DND-41 (cell line): ENCODE data around the gene NXPE4.

Experiments used
- ATAC-seq: fragments of 200-7000 bp; cut with Tn5 transposase; 3 replicates; pipeline ENCODE4 v1.9.1; 2021; ENCODE audit warnings: low read depth; ENCODE audit not compliant: insufficient read depth
- DNase-seq: peaks from one replicate; pipeline ENCODE4 v3.0.0-alpha.2; 2020
- H2AFZ ChIP-seq: 2 replicates; pipeline ENCODE4 v1.6.0; 2012; ENCODE audit warnings: low read depth, low read length
- H3K27ac ChIP-seq: 2 replicates; pipeline ENCODE4 v1.5.1; 2012; ENCODE audit warnings: low read length, inconsistent platforms
- H3K27me3 ChIP-seq: fragments of 200-600 bp; sonication (generic); 2 replicates; pipeline ENCODE4 v1.6.0; 2012; ENCODE audit warnings: low read length, mild to moderate bottlenecking, inconsistent platforms; ENCODE audit not compliant: insufficient read depth, poor library complexity
- H3K36me3 ChIP-seq: 2 replicates; pipeline ENCODE4 v1.5.1; 2012; ENCODE audit warnings: low read length, inconsistent platforms; ENCODE audit not compliant: insufficient read depth
- H3K4me1 ChIP-seq: 2 replicates; pipeline ENCODE4 v1.5.1; 2012; ENCODE audit warnings: mild to moderate bottlenecking, low read length; ENCODE audit not compliant: insufficient read depth
- H3K4me2 ChIP-seq: 2 replicates; pipeline ENCODE4 v1.6.0; 2012; ENCODE audit warnings: mild to moderate bottlenecking, moderate library complexity, low read length, inconsistent platforms; ENCODE audit not compliant: insufficient read depth
- H3K4me3 ChIP-seq, 2 experiments: fragments of 200-600 bp in 1 of 2; shearing (Covaris generic) in 1 of 2; 2 replicates each; pipeline ENCODE4 v1.5.1; 2012 to 2016; ENCODE audit warnings: inconsistent platforms in 2 of 2, low read length in 2 of 2, mild to moderate bottlenecking in 2 of 2, low read depth in 1 of 2, moderate library complexity in 1 of 2
- H3K79me2 ChIP-seq: 2 replicates; pipeline ENCODE4 v1.6.0; 2012; ENCODE audit warnings: low read length, inconsistent platforms; ENCODE audit not compliant: insufficient read depth
- H3K9ac ChIP-seq: 2 replicates; pipeline ENCODE4 v1.6.0; 2012; ENCODE audit warnings: low read depth, mild to moderate bottlenecking, inconsistent platforms, low read length, moderate library complexity
- H3K9me3 ChIP-seq: 2 replicates; pipeline ENCODE4 v1.5.1; 2012; ENCODE audit warnings: low read length, moderate library complexity, mild to moderate bottlenecking, inconsistent platforms; ENCODE audit not compliant: insufficient read depth, severe bottlenecking
- H4K20me1 ChIP-seq: 2 replicates; pipeline ENCODE4 v1.6.0; 2012; ENCODE audit warnings: low read length; ENCODE audit not compliant: insufficient read depth
- CTCF ChIP-seq: IDR thresholded peaks from 2 replicates; pipeline ENCODE4 v1.5.1; 2012; ENCODE audit warnings: borderline replicate concordance, low read length, moderate library complexity, mild to moderate bottlenecking; ENCODE audit not compliant: poor library complexity, severe bottlenecking; ENCODE audit errors: extremely low read depth
- EZH2 ChIP-seq: IDR thresholded peaks from 3 replicates; pipeline ENCODE4 v1.6.1; 2012; ENCODE audit warnings: borderline replicate concordance, low read depth, mild to moderate bottlenecking, moderate library complexity, low read length, inconsistent platforms; ENCODE audit not compliant: severe bottlenecking

NXPE4 gene

GRCh38 chr11:114586797-114587196 lies 8.8 kb downstream of the NXPE4 start:
- TF ChIP-seq EZH2 (no peak), CTCF (no peak)
- no peak for ATAC-seq
- H3K4me3 ChIP-seq, result no peak overlapping the region

GRCh38 chr11:114571712-114572111 lies 23.9 kb downstream of the NXPE4 start:
- no peak overlapping the region for H3K9ac ChIP-seq
- no peaks in the 10 kb centered on the region for H3K27me3 ChIP-seq
- ATAC-seq, result no peak
- H3K4me1 ChIP-seq, result no peaks in the 10 kb centered on the region
- no peaks in the 10 kb centered on the region for H3K36me3 ChIP-seq
- H3K4me3 ChIP-seq, result no peak overlapping the region
- H2AFZ ChIP-seq, result no peak overlapping the region
- H3K4me2 ChIP-seq, result no peak overlapping the region
- no peak for TF ChIP-seq EZH2
- no peak for TF ChIP-seq CTCF
- H4K20me1 ChIP-seq, result no peaks in the 10 kb centered on the region
- no peak for DNase-seq
- no peaks in the 10 kb centered on the region for H3K79me2 ChIP-seq
- no peak overlapping the region for H3K27ac ChIP-seq
- no peaks in the 10 kb centered on the region for H3K9me3 ChIP-seq

More at GRCh38 chr11:114586797-114587196, 8.8 kb downstream of the NXPE4 start:
- Histone ChIP-seq H4K20me1 (no peaks in the 10 kb centered on the region), H3K79me2 (no peaks in the 10 kb centered on the region), H3K9me3 (peaks cover 23% of the 10 kb centered on the region), H3K27ac (no peak overlapping the region), H3K36me3 (no peaks in the 10 kb centered on the region), H3K4me1 (no peaks in the 10 kb centered on the region), H2AFZ (no peak overlapping the region), H3K9ac (no peak overlapping the region), H3K27me3 (no peaks in the 10 kb centered on the region), H3K4me2 (no peak overlapping the region)
- DNase-seq, result no peak

- H4K20me1 ChIP-seq, result no peaks in the 10 kb centered on the region
- no peaks in the 10 kb centered on the region for H3K9me3 ChIP-seq
- DNase-seq, result no peak
- H3K4me3 ChIP-seq, result no peak overlapping the region
- no peak overlapping the region for H3K27ac ChIP-seq
- H3K9ac ChIP-seq, result no peak overlapping the region
- TF ChIP-seq EZH2 (no peak), CTCF (no peak)
- H3K36me3 ChIP-seq, result no peaks in the 10 kb centered on the region
- no peak overlapping the region for H3K4me2 ChIP-seq
- H3K79me2 ChIP-seq, result no peaks in the 10 kb centered on the region
- no peaks in the 10 kb centered on the region for H3K4me1 ChIP-seq
- no peaks in the 10 kb centered on the region for H3K27me3 ChIP-seq
- ATAC-seq, result no peak
- H2AFZ ChIP-seq, result no peak overlapping the region
These were observed 25.8 kb downstream of the NXPE4 start for GRCh38 chr11:114569801-114570200.

GRCh38 chr11:114566276-114566675 lies 29.3 kb downstream of the NXPE4 start:
- Histone ChIP-seq H3K27ac (no peak overlapping the region), H3K36me3 (no peaks in the 10 kb centered on the region), H3K9me3 (no peaks in the 10 kb centered on the region), H3K4me2 (no peak overlapping the region), H3K9ac (no peak overlapping the region), H3K27me3 (no peaks in the 10 kb centered on the region), H3K4me3 (no peak overlapping the region), H4K20me1 (no peaks in the 10 kb centered on the region), H3K4me1 (no peaks in the 10 kb centered on the region), H3K79me2 (no peaks in the 10 kb centered on the region), H2AFZ (no peak overlapping the region)
- ATAC-seq, result no peak
- DNase-seq, result no peak
- TF ChIP-seq CTCF (no peak), EZH2 (no peak)
